ENCODE measurements around the gene INPP5J.

The INPP5J gene

DNA sequence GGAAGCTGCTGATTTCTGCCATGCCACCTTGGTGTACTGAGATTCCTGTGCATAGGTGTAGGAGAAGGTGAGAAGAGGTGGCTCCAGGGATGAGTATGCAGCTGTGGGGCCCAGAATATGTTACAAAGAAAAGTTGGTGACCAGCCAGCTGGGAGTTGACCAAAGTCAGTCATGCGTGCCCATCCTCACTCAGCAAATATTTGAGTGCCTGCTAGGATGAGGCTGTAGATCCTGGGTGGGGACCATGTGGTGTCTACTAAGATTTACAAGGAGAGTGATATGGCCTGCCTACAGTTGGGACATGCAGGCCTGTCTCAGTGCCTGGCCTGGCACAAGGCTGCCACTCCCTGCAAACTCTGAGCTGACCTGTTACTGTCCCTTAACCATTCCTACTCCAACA is 56.6 kb downstream of the INPP5J start:
- DNase-seq (ENCODE audit: low read depth): no peak
- TF ChIP-seq, protein P1, sequence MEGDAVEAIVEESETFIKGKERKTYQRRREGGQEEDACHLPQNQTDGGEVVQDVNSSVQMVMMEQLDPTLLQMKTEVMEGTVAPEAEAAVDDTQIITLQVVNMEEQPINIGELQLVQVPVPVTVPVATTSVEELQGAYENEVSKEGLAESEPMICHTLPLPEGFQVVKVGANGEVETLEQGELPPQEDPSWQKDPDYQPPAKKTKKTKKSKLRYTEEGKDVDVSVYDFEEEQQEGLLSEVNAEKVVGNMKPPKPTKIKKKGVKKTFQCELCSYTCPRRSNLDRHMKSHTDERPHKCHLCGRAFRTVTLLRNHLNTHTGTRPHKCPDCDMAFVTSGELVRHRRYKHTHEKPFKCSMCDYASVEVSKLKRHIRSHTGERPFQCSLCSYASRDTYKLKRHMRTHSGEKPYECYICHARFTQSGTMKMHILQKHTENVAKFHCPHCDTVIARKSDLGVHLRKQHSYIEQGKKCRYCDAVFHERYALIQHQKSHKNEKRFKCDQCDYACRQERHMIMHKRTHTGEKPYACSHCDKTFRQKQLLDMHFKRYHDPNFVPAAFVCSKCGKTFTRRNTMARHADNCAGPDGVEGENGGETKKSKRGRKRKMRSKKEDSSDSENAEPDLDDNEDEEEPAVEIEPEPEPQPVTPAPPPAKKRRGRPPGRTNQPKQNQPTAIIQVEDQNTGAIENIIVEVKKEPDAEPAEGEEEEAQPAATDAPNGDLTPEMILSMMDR (IDR thresholded peaks at IDR 0.05; ENCODE audit: low read depth, low read length, missing control alignments): no peak
- H3K4me3 ChIP-seq (ENCODE audit: low read depth, low read length): no peak overlapping the region

DNA sequence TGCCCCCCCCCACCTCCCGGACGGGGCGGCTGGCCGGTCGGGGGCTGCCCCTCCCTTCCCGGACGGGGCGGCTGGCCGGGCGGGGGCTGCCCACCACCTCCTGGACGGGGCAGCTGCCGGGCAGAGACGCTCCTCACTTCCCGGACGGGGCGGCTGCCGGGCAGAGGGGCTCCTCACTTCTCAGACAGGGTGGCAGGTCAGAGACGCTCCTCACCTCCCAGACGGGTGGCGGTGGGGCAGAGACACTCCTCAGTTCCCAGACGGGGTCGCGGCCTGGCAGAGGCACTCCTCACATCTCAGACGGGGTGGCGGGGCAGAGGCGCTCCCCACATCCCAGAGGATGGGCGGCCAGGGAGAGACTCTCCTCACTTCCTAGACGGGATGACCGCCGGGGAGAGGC is 61.2 kb downstream of the INPP5J start:
- TF ChIP-seq, protein P1 (IDR thresholded peaks at IDR 0.05; ENCODE audit: low read depth, low read length, missing control alignments): no peak
- no peak for DNase-seq (ENCODE audit: low read depth)
- H3K4me3 ChIP-seq (ENCODE audit: low read depth, low read length): no peak overlapping the region
